ENCODE measurements around the gene GPR156.

The GPR156 gene

GRCh38 chr3:120143676-120144075, 141.3 kb downstream of the GPR156 start:
- H3K4me3 ChIP-seq (ENCODE audit: low read length) = no peak overlapping the region
- H3K4me1 ChIP-seq (ENCODE audit: control insufficient read depth, low read length) = peaks cover 4% of the 10 kb centered on the region
- no peaks in the 10 kb centered on the region for H3K9me3 ChIP-seq (ENCODE audit: control insufficient read depth, insufficient read depth, low read length)
- no peak overlapping the region for H3K4me2 ChIP-seq (ENCODE audit: low read length)
- no peaks in the 10 kb centered on the region for H3K79me2 ChIP-seq (ENCODE audit: control insufficient read depth, low read length)
- no peaks in the 10 kb centered on the region for H4K20me1 ChIP-seq (ENCODE audit: control insufficient read depth, insufficient read depth, low read depth, low read length)
- no peaks in the 10 kb centered on the region for H3K9me2 ChIP-seq (replicated peaks; ENCODE audit: control insufficient read depth, low read length)
- H3K27ac ChIP-seq (ENCODE audit: low read depth, low read length) = no peak overlapping the region
- TF ChIP-seq CTCF (IDR thresholded peaks at IDR 0.05; ENCODE audit: low read depth, low read length, poor library complexity, severe bottlenecking) = no peak
- no peak for TF ChIP-seq EZH2phosphoT487 (IDR thresholded peaks at IDR 0.05; ENCODE audit: borderline replicate concordance, low read length)
- no peaks in the 10 kb centered on the region for H3K36me3 ChIP-seq (ENCODE audit: control insufficient read depth, low read length)
- no peaks in the 10 kb centered on the region for H3K27me3 ChIP-seq (ENCODE audit: control insufficient read depth, low read length)
- no peaks in the 10 kb centered on the region for H3F3A ChIP-seq (ENCODE audit: control insufficient read depth, insufficient read depth)

- Histone ChIP-seq H3K4me3 (ENCODE audit: low read length) (no peak overlapping the region), H3K27me3 (ENCODE audit: control insufficient read depth, low read length) (no peaks in the 10 kb centered on the region), H3K9me3 (ENCODE audit: control insufficient read depth, insufficient read depth, low read length) (no peaks in the 10 kb centered on the region), H4K20me1 (ENCODE audit: control insufficient read depth, insufficient read depth, low read depth, low read length) (no peaks in the 10 kb centered on the region), H3K4me1 (ENCODE audit: control insufficient read depth, low read length) (no peaks in the 10 kb centered on the region), H3K4me2 (ENCODE audit: low read length) (no peak overlapping the region), H3K27ac (ENCODE audit: low read depth, low read length) (no peak overlapping the region), H3F3A (ENCODE audit: control insufficient read depth, insufficient read depth) (no peaks in the 10 kb centered on the region), H3K9me2 (replicated peaks; ENCODE audit: control insufficient read depth, low read length) (no peaks in the 10 kb centered on the region), H3K36me3 (ENCODE audit: control insufficient read depth, low read length) (no peaks in the 10 kb centered on the region), H3K79me2 (ENCODE audit: control insufficient read depth, low read length) (no peaks in the 10 kb centered on the region)
- no peak for TF ChIP-seq CTCF (IDR thresholded peaks at IDR 0.05; ENCODE audit: low read depth, low read length, poor library complexity, severe bottlenecking)
- no peak for TF ChIP-seq EZH2phosphoT487 (IDR thresholded peaks at IDR 0.05; ENCODE audit: borderline replicate concordance, low read length)
These were observed 142.8 kb downstream of the GPR156 start for GRCh38 chr3:120142236-120142635.

GRCh38 chr3:120140098-120140742, 144.8 kb downstream of the GPR156 start:
- no peaks in the 10 kb centered on the region for H3K9me2 ChIP-seq (replicated peaks; ENCODE audit: control insufficient read depth, low read length)
- H3K4me3 ChIP-seq (ENCODE audit: low read length) = no peak overlapping the region
- TF ChIP-seq EZH2phosphoT487 (IDR thresholded peaks at IDR 0.05; ENCODE audit: borderline replicate concordance, low read length) (no peak), CTCF (IDR thresholded peaks at IDR 0.05; ENCODE audit: low read depth, low read length, poor library complexity, severe bottlenecking) (no peak)

More at GRCh38 chr3:120140098-120140742, 144.8 kb downstream of the GPR156 start:
- Histone ChIP-seq H3K4me1 (ENCODE audit: control insufficient read depth, low read length) (no peaks in the 10 kb centered on the region), H3K79me2 (ENCODE audit: control insufficient read depth, low read length) (no peaks in the 10 kb centered on the region), H3K9me3 (ENCODE audit: control insufficient read depth, insufficient read depth, low read length) (no peaks in the 10 kb centered on the region), H3K27ac (ENCODE audit: low read depth, low read length) (no peak overlapping the region), H3F3A (ENCODE audit: control insufficient read depth, insufficient read depth) (no peaks in the 10 kb centered on the region), H3K36me3 (ENCODE audit: control insufficient read depth, low read length) (no peaks in the 10 kb centered on the region), H3K27me3 (ENCODE audit: control insufficient read depth, low read length) (no peaks in the 10 kb centered on the region), H3K4me2 (ENCODE audit: low read length) (no peak overlapping the region), H4K20me1 (ENCODE audit: control insufficient read depth, insufficient read depth, low read depth, low read length) (no peaks in the 10 kb centered on the region)
